ENCODE measurements around the gene SLC16A11.
"Not testable (repeated sequence)": the region's sequence is repeated elsewhere in the genome, so short reads cannot be mapped to it uniquely, and the experiment has no call there.

SLC16A11 gene

GRCh38 chr17:7056386-7056785, 12.5 kb upstream of the SLC16A11 start:
- DNase-seq: no peak

- DNase-seq: not testable (repeated sequence)
Observed at GRCh38 chr17:7050583-7050982, 6.7 kb upstream of the SLC16A11 start.

- no peak for DNase-seq
Observed at GRCh38 chr17:7048968-7049367, 5.1 kb upstream of the SLC16A11 start.

- DNase-seq: no peak
Observed at GRCh38 chr17:7047566-7047965, 3.7 kb upstream of the SLC16A11 start.

GRCh38 chr17:7046725-7047397, 3.0 kb upstream of the SLC16A11 start:
- DNase-seq: peak; percentile 91

- DNase-seq: no peak
Observed at GRCh38 chr17:7046127-7046724, 2.3 kb upstream of the SLC16A11 start.

- DNase-seq: peak; percentile 54
Observed at GRCh38 chr17:7045492-7046126, 1.7 kb upstream of the SLC16A11 start.

- DNase-seq: no peak
Observed at GRCh38 chr17:7043182-7043496, 753 bp downstream of the SLC16A11 start.

- DNase-seq: peak; percentile 52
Observed at GRCh38 chr17:7042501-7043181, 1.3 kb downstream of the SLC16A11 start.

GRCh38 chr17:7041607-7042500, 2.0 kb downstream of the SLC16A11 start:
- no peak for DNase-seq

- no peak for DNase-seq
Observed at GRCh38 chr17:7039832-7040231, 4.1 kb downstream of the SLC16A11 start.

GRCh38 chr17:7038025-7038862, 5.6 kb downstream of the SLC16A11 start:
- no peak for DNase-seq

GRCh38 chr17:7035591-7036368, 8.1 kb downstream of the SLC16A11 start, which contains the start of gene SLC16A13:
SLC16A13 (plus strand) TSS chr17:7036015; CDS start chr17:7036383, 368 bp downstream.
- peak; percentile 99 for DNase-seq

- peak; percentile 51 for DNase-seq
Observed at GRCh38 chr17:7034955-7035590, 8.8 kb downstream of the SLC16A11 start.

GRCh38 chr17:7029659-7030058, 14.2 kb downstream of the SLC16A11 start:
- DNase-seq: peak; percentile 42

GRCh38 chr17:7029096-7029495, 14.8 kb downstream of the SLC16A11 start:
- DNase-seq: no peak

- DNase-seq: no peak
Observed at GRCh38 chr17:7027335-7027734, 16.6 kb downstream of the SLC16A11 start.

GRCh38 chr17:7026471-7027115, 17.3 kb downstream of the SLC16A11 start:
- no peak for DNase-seq

GRCh38 chr17:7025245-7025644, 18.6 kb downstream of the SLC16A11 start:
- no peak for DNase-seq

- no peak for DNase-seq
Observed at GRCh38 chr17:7024402-7024785, 19.5 kb downstream of the SLC16A11 start.
